Mesenchymal stem cell (in vitro differentiated cells and primary cell): ENCODE measurements around the gene RABGGTB. TPM values are rescaled to one million over a fixed set of nuclear protein-coding genes. Genes with fewer than 3 reads are reported as not detected.

Experiments used
- DNase-seq: peaks from one replicate; pipeline ENCODE4 v3.0.0-alpha.2; 2013
- H2AFZ ChIP-seq: one replicate; pipeline ENCODE4 v1.6.1; 2013; ENCODE audit warnings: low read depth, mild to moderate bottlenecking, control low read depth, inconsistent platforms, low read length, moderate library complexity
- H2AK5ac ChIP-seq: 2 replicates; pipeline ENCODE4 v1.6.1; 2013; ENCODE audit warnings: low read length, moderate library complexity, mild to moderate bottlenecking, inconsistent platforms; ENCODE audit not compliant: severe bottlenecking
- H2BK120ac ChIP-seq: one replicate; pipeline ENCODE4 v1.6.1; 2013; ENCODE audit warnings: low read depth, mild to moderate bottlenecking, inconsistent platforms, low read length, moderate library complexity
- H2BK12ac ChIP-seq, 2 experiments: one replicate each; pipeline ENCODE4 v1.6.1; 2013; ENCODE audit warnings: inconsistent platforms in 2 of 2, low read length in 2 of 2, mild to moderate bottlenecking in 2 of 2, moderate library complexity in 2 of 2, control low read depth in 1 of 2
- H2BK15ac ChIP-seq: one replicate; pipeline ENCODE4 v1.6.1; 2013; ENCODE audit warnings: mild to moderate bottlenecking, low read depth, inconsistent platforms; ENCODE audit not compliant: poor library complexity, severe bottlenecking
- H2BK5ac ChIP-seq: 2 replicates; pipeline ENCODE4 v1.6.1; 2013; ENCODE audit warnings: low read depth, mild to moderate bottlenecking, low read length, control low read depth, inconsistent platforms; ENCODE audit not compliant: poor library complexity, severe bottlenecking
- H3K14ac ChIP-seq, 2 experiments: one replicate each; pipeline ENCODE4 v1.6.1; 2013; ENCODE audit warnings: inconsistent platforms in 2 of 2, low read length in 2 of 2, control low read depth in 1 of 2, mild to moderate bottlenecking in 1 of 2, moderate library complexity in 1 of 2
- H3K18ac ChIP-seq, 2 experiments: one replicate each; pipeline ENCODE4 v1.6.1; 2013; ENCODE audit warnings: inconsistent platforms in 2 of 2, low read length in 2 of 2, control low read depth in 1 of 2, low read depth in 1 of 2, mild to moderate bottlenecking in 1 of 2
- H3K23ac ChIP-seq, 2 experiments: one replicate each; pipeline ENCODE4 v1.6.1; 2013; ENCODE audit warnings: inconsistent platforms in 2 of 2, low read length in 2 of 2, mild to moderate bottlenecking in 2 of 2, moderate library complexity in 2 of 2, control low read depth in 1 of 2
- H3K27ac ChIP-seq: 2 replicates; pipeline ENCODE4 v1.5.1; 2013; ENCODE audit warnings: mild to moderate bottlenecking, moderate library complexity, low read length, control low read depth, inconsistent platforms; ENCODE audit not compliant: poor library complexity, severe bottlenecking
- H3K27me3 ChIP-seq, 2 experiments: 2 replicates each; pipeline versions ENCODE4 v1.6.1 to v1.7.0; 2013; ENCODE audit warnings: low read length in 2 of 2, mild to moderate bottlenecking in 2 of 2, moderate library complexity in 2 of 2, control low read depth in 1 of 2, inconsistent platforms in 1 of 2; ENCODE audit not compliant: control insufficient read depth in 1 of 2, insufficient read depth in 1 of 2
- H3K36me3 ChIP-seq, 2 experiments: 2 replicates each; pipeline versions ENCODE4 v1.6.1 to v1.7.0; 2013; ENCODE audit warnings: low read length in 2 of 2, control low read depth in 1 of 2, inconsistent platforms in 1 of 2, low read depth in 1 of 2, mild to moderate bottlenecking in 1 of 2; ENCODE audit not compliant: insufficient read depth in 2 of 2, control insufficient read depth in 1 of 2
- H3K4ac ChIP-seq, 2 experiments: one replicate each; pipeline ENCODE4 v1.6.1; 2013; ENCODE audit warnings: inconsistent platforms in 2 of 2, low read length in 2 of 2, mild to moderate bottlenecking in 2 of 2, moderate library complexity in 2 of 2, control low read depth in 1 of 2, low read depth in 1 of 2
- H3K4me1 ChIP-seq: 2 replicates; pipeline ENCODE4 v1.6.1; 2013; ENCODE audit warnings: low read depth, low read length, control low read depth; ENCODE audit not compliant: control insufficient read depth, insufficient read depth
- H3K4me2 ChIP-seq: 2 replicates; pipeline ENCODE4 v1.6.1; 2013; ENCODE audit warnings: low read length, mild to moderate bottlenecking, inconsistent platforms; ENCODE audit not compliant: poor library complexity, severe bottlenecking
- H3K4me3 ChIP-seq, 2 experiments: 2 replicates each; pipeline versions ENCODE4 v1.5.1 to v1.7.0; 2013; ENCODE audit warnings: low read length in 2 of 2, mild to moderate bottlenecking in 2 of 2, control low read depth in 1 of 2, low read depth in 1 of 2; ENCODE audit not compliant: insufficient read depth in 1 of 2
- H3K79me1 ChIP-seq: replicated peaks from 2 replicates; pipeline ENCODE4 v1.6.1; 2013; ENCODE audit warnings: mild to moderate bottlenecking, control low read depth, low read length, inconsistent platforms; ENCODE audit not compliant: poor library complexity, severe bottlenecking
- H3K9ac ChIP-seq: 2 replicates; pipeline ENCODE4 v1.7.0; 2013; ENCODE audit warnings: mild to moderate bottlenecking, low read length, moderate library complexity
- H3K9me3 ChIP-seq: 2 replicates; pipeline ENCODE4 v1.7.0; 2013; ENCODE audit warnings: mild to moderate bottlenecking, low read length; ENCODE audit not compliant: control insufficient read depth
- H4K8ac ChIP-seq: one replicate; pipeline ENCODE4 v1.6.1; 2013; ENCODE audit warnings: inconsistent platforms, mild to moderate bottlenecking, low read length, moderate library complexity
- H4K91ac ChIP-seq: one replicate; pipeline ENCODE4 v1.6.1; 2013; ENCODE audit warnings: mild to moderate bottlenecking, low read length, inconsistent platforms
- WGBS: methylation state at CpG from one replicate; pipeline ENCODE4 v1.1.7; 2013; ENCODE audit warnings: mixed read lengths; 5-methylcytosine and 5-hydroxymethylcytosine counted together
- small RNA-seq: library from polyadenylated mRNA; stranded (forward); fragments of <200 nt; extraction: miRNeasy Mini kit (QIAGEN cat#:217004); gene quantifications from one replicate; pipeline ENCODE3, GENCODE V24; 2013; ENCODE audit warnings: low read depth

Gene RABGGTB

DNA sequence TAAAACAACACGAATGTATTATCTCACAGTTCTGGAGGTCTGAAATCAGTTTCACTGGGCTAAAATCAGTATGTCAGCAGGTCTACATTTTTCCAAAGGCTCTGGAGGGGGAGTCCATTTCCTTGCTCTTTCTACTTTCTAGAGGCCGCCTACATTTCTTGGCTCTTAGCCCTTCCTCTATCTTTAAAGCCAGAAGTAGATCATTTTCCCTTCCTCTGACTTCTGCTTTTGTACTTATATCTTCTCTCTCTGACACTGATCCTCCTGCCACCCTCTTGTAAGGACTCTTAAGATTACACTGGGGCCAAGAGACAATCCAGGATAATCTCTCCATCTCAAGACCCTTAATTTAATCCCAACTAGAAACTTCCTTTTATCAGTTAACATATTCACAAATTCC is 52.0 kb downstream of the RABGGTB start:
- Histone ChIP-seq H2BK15ac (no peak overlapping the region), H3K14ac (no peak overlapping the region), H3K27me3 (no peaks in the 10 kb centered on the region), H3K9ac (no peak overlapping the region), H3K79me1 (no peaks in the 10 kb centered on the region), H3K36me3 (no peaks in the 10 kb centered on the region), H3K18ac (no peak overlapping the region), H4K91ac (no peak overlapping the region), H2BK120ac (no peak overlapping the region), H2BK5ac (no peak overlapping the region), H4K8ac (no peak overlapping the region), H3K4me1 (no peaks in the 10 kb centered on the region), H3K4ac (no peak overlapping the region), H2BK12ac (no peak overlapping the region), H2AFZ (no peak overlapping the region), H3K4me3 (no peak overlapping the region), H2AK5ac (no peak overlapping the region), H3K23ac (no peak overlapping the region), H3K9me3 (peaks cover 4% of the 10 kb centered on the region), H3K4me2 (no peak overlapping the region), H3K27ac (no peak overlapping the region)
- no peak for DNase-seq
- WGBS = 88% methylated on average over 2 of the region's 2 CpGs

DNA sequence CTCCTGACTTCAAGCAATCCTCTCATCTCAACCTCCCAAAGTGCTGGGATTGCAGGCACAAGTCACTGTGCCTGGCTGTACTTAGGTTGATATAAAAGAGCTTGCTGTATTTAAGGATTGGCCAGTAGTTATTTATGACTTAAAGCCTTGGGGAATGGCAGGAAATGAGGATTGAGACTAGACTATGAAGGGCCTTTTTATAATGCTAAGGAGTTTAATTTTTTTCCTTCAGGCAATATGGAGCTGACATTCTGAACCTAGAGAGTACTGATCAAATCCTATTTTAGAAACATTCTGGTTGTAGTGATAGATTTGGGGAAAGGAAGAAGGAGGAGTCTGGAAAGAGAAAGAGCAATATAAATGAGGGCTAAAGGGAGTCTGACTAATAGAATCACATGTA is 55.4 kb downstream of the RABGGTB start:
- Histone ChIP-seq H3K4me1 (no peaks in the 10 kb centered on the region), H4K91ac (no peak overlapping the region)

More for the DNA sequence above, 55.4 kb downstream of the RABGGTB start:
- Histone ChIP-seq H2BK120ac (no peak overlapping the region), H3K4ac (no peak overlapping the region), H3K79me1 (no peaks in the 10 kb centered on the region), H3K9me3 (peaks cover 4% of the 10 kb centered on the region), H3K18ac (no peak overlapping the region), H2BK12ac (no peak overlapping the region), H3K4me3 (no peak overlapping the region), H3K14ac (no peak overlapping the region), H3K4me2 (no peak overlapping the region), H2BK5ac (no peak overlapping the region), H2AK5ac (no peak overlapping the region), H3K9ac (no peak overlapping the region), H4K8ac (no peak overlapping the region), H2BK15ac (no peak overlapping the region), H3K27me3 (no peaks in the 10 kb centered on the region), H3K23ac (no peak overlapping the region), H2AFZ (no peak overlapping the region), H3K36me3 (no peaks in the 10 kb centered on the region), H3K27ac (no peak overlapping the region)
- DNase-seq = no peak

Small RNA genes within 50 kb of the gene (small RNA-seq; reads per million reads assigned to genes)
- not detected for gene SNORD45A
- gene SNORD45B = not detected
- not detected for gene SNORD45C
